Thymus (tissue), 11 donors: Measurements from ENCODE around the gene LYSET. TPM values are rescaled to one million over a fixed set of nuclear protein-coding genes. Genes with fewer than 3 reads are reported as not detected.
"Not testable (repeated sequence)": the region's sequence is repeated elsewhere in the genome, so short reads cannot be mapped to it uniquely, and the experiment has no call there.

ENCODE experiments used
- DNase-seq, 9 donors: peaks; one replicate each; pipeline ENCODE4 v3.0.0-alpha.2; 2013; ENCODE audit warnings: low spot score in 9 of 9, low read depth in 6 of 9, missing footprints in 1 of 9
- H3K27ac ChIP-seq, 2 donors: one replicate each; pipeline ENCODE4 v1.5.1; 2013; ENCODE audit warnings: control low read depth in 1 of 2, low read depth in 1 of 2, low read length in 1 of 2, mild to moderate bottlenecking in 1 of 2, moderate library complexity in 1 of 2
- H3K27me3 ChIP-seq, 2 donors: one replicate each; pipeline ENCODE4 v1.5.1; 2013; ENCODE audit warnings: low read length in 1 of 2; ENCODE audit not compliant: control insufficient read depth in 2 of 2, insufficient read depth in 1 of 2
- H3K36me3 ChIP-seq, 2 donors: one replicate each; pipeline ENCODE4 v1.5.1; 2013; ENCODE audit warnings: low read length in 1 of 2, mild to moderate bottlenecking in 1 of 2, moderate library complexity in 1 of 2; ENCODE audit not compliant: control insufficient read depth in 2 of 2, insufficient read depth in 2 of 2
- H3K4me1 ChIP-seq, 2 donors: one replicate each; pipeline ENCODE4 v1.5.1; 2013; ENCODE audit warnings: low read length in 2 of 2; ENCODE audit not compliant: control insufficient read depth in 2 of 2, insufficient read depth in 2 of 2
- H3K4me3 ChIP-seq, 2 donors: one replicate each; pipeline ENCODE4 v1.5.1; 2013; ENCODE audit warnings: low read length in 2 of 2, control low read depth in 1 of 2, mild to moderate bottlenecking in 1 of 2
- H3K9me3 ChIP-seq, 2 donors: one replicate each; pipeline ENCODE4 v1.5.1; 2013; ENCODE audit warnings: low read length in 1 of 2, mild to moderate bottlenecking in 1 of 2; ENCODE audit not compliant: control insufficient read depth in 2 of 2, insufficient read depth in 1 of 2
- WGBS: extraction: QIAGEN DNeasy Blood & Tissue Kit; methylation state at CpG from one replicate; pipeline ENCODE4 v1.1.7; 2013; 5-methylcytosine and 5-hydroxymethylcytosine counted together
- polyA plus RNA-seq: library from polyadenylated mRNA; stranded (reverse); fragments of 200-250 nt; gene quantifications from one replicate; pipeline ENCODE4 v1.2.3, GENCODE V29; 2013
- total RNA-seq: library from RNA; stranded (reverse); fragments of 120-200 nt; gene quantifications from one replicate; pipeline ENCODE4 v1.2.4, GENCODE V29; 2013
- donor health status: healthy.

The LYSET gene
- total and polyA plus RNA-seq, 2 donors: 18.9 to 38.8 TPM

DNA sequence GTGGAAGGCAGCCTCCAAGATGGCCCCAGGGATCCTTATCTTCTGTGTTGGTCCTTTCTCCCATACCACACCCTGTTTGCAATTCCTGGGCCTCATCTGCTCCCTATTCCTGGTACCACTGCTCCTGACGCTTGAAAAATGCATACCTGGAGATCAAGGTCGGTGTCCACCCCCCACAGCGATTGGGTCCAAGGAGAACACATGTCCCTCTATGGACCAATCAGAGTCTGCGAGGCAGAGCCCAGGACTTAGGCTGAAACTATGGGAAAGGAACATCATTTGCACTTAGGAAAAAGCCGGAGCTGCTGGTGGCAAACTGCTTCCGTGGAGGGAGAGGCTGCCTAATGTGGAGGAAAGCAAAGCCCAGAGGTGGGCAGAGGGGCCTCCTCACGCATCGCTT, 36.1 kb upstream of the LYSET start:
- H3K27me3 ChIP-seq: no peaks in the 10 kb centered on the region
- 98% methylated on average over 8 of the region's 8 CpGs for WGBS
- no peaks in the 10 kb centered on the region for H3K36me3 ChIP-seq
- no peaks in the 10 kb centered on the region for H3K4me1 ChIP-seq
- H3K4me3 ChIP-seq: no peak overlapping the region
- H3K9me3 ChIP-seq: no peaks in the 10 kb centered on the region
- no peak for DNase-seq
- no peak overlapping the region for H3K27ac ChIP-seq

DNA sequence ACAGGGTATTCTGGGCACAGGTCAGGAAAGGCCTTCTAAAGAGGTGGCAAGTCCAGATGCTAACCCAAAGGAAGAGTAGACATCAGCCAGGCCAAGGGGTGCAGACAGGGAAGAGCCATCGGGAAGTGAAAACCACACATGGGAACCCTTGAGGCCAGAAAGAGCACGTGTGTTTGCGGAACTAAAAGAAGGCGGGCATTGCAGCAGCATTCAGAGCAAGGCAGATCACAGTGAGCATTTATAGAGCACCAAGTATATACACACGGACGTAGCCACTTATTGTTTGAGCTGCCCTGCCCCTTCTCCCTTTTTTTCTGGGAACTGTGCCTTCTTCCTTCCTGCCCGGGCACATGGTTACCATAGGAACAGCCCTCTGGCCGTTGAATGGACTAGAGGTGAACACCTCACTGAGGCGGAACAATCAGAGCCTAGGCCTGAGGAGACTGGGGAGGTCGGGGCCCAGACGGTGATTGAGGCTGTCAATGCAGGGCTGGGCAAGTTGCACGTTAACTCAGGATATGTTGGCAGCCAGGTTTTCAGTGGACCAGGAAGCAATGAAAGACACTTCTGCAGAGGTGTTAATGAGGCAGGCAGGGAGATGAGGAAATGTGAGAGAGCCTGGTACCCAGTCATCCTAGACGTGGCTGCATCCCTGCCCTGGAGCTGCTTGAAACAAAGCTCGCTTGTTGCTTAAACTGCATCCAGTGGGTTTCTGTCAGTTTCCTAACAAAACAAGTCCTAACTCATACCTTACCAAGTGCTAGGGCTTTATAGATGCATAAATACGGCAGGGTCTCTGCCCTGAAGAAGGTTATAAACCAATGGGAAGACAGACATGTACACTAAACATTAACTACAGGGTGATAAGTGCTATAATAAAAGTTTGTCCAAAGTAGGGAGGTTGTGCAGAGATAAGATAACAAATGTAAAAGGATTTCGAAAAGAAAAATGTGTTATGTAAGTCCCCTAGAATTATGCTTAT, 34.6 kb upstream of the LYSET start:
- DNase-seq: no peak
- Histone ChIP-seq H3K27ac (no peak overlapping the region), H3K9me3 (no peaks in the 10 kb centered on the region), H3K27me3 (no peaks in the 10 kb centered on the region), H3K36me3 (no peaks in the 10 kb centered on the region), H3K4me1 (no peaks in the 10 kb centered on the region), H3K4me3 (no peak overlapping the region)
- 68% methylated on average over 16 of the region's 16 CpGs for WGBS

DNA sequence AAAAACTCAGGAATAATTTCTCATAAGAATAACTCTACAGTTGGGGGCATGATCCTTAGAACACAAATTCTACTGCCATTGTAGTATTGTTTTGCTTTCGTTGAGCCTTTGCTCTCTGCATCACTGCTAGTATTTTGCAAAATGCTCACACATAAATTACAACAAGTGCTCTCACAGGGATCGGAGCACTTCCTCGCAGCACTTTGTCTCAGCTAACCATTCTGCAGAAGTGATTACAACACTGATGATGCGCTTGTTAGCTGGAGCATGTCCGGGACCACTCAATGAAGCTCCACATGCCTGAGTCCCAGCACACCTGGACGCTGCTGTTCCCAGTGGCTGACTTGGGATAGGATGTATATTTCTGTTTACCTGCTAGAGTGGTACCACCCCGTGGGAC, 32.0 kb upstream of the LYSET start:
- Histone ChIP-seq H3K4me3 (no peak overlapping the region), H3K4me1 (no peaks in the 10 kb centered on the region), H3K27me3 (no peaks in the 10 kb centered on the region), H3K36me3 (no peaks in the 10 kb centered on the region), H3K27ac (no peak overlapping the region), H3K9me3 (no peaks in the 10 kb centered on the region)
- DNase-seq: no peak
- 89% methylated on average over 7 of the region's 7 CpGs for WGBS

DNA sequence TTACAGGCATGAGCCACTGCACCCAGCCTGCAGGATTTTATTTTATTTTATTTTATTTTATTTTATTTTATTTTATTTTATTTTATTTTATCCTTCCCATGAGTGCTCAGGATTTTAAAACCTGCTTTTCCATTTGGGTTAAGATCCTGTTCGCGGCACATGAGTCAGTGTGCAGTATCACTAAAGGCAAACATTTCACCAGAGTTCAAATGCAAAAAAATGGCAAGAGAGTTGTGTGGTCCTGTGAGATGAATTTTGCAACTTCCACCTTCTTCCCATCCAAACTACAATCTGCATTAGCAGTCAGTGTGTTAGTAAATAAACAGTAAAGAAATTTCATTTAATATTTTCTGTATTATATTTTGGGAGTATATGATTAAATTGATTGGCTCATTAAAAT, 29.4 kb upstream of the LYSET start:
- Histone ChIP-seq H3K27me3 (no peaks in the 10 kb centered on the region), H3K36me3 (no peaks in the 10 kb centered on the region), H3K9me3 (no peaks in the 10 kb centered on the region), H3K4me3 (no peak overlapping the region), H3K4me1 (no peaks in the 10 kb centered on the region), H3K27ac (no peak overlapping the region)
- 95% methylated on average over 2 of the region's 2 CpGs for WGBS
- DNase-seq: no peak

DNA sequence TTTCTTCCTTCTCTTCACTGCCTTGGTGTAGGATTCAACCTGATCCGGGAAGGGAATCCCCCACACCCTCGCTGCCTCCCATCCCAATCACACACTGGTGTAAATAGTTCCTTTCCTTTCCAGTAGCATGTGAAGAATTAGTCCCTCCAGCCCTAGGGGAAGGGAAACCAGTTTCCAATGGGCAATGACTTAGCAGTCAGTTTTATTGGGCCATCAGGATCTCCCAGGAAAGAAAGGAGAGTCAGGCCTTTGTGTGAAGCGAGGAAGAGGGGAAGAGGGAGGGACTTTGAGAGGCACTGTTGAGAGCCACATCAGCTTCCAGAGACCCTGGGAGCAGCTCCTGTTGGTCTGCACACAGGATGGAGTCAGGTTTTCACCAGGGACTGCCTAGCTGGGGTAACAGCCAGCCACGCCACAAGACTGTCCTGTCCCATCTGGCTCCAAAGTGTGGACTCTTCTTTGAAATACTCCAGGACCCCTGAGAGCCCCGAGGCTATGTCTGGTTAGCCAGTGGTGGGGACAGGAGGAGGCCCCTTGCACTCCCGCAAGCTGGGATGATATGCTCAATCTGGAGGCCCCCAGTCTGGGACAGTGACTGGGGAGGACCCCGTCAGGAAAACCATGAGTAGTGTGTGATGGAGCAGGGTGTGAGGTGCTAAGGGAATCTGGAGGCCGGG, 28.3 kb upstream of the LYSET start:
- no peak for DNase-seq
- Histone ChIP-seq H3K36me3 (no peaks in the 10 kb centered on the region), H3K27ac (no peak overlapping the region), H3K4me3 (no peak overlapping the region), H3K4me1 (no peaks in the 10 kb centered on the region), H3K9me3 (no peaks in the 10 kb centered on the region), H3K27me3 (no peaks in the 10 kb centered on the region)
- WGBS: 92% methylated on average over 8 of the region's 8 CpGs

DNA sequence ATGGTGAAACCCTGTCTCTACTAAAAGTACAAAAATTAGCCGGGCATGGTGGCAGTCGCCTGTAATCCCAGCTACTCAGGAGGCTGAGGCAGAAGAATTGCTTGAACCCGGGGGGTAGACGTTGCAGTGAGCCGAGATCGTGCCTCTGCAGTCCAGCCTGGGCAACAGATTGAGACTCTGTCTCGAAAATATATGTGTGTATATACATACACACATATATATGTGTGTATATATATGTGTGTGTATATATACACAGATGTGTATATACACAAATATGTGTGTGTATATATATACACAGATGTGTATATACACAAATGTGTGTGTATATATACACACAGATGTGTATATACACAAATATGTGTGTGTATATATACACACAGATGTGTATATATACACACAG, 26.8 kb upstream of the LYSET start:
- H3K27me3 ChIP-seq, H3K9me3 ChIP-seq, DNase-seq, H3K4me3 ChIP-seq, H3K4me1 ChIP-seq, H3K36me3 ChIP-seq, H3K27ac ChIP-seq: not testable (repeated sequence)
- 97% methylated on average over 7 of the region's 7 CpGs for WGBS

DNA sequence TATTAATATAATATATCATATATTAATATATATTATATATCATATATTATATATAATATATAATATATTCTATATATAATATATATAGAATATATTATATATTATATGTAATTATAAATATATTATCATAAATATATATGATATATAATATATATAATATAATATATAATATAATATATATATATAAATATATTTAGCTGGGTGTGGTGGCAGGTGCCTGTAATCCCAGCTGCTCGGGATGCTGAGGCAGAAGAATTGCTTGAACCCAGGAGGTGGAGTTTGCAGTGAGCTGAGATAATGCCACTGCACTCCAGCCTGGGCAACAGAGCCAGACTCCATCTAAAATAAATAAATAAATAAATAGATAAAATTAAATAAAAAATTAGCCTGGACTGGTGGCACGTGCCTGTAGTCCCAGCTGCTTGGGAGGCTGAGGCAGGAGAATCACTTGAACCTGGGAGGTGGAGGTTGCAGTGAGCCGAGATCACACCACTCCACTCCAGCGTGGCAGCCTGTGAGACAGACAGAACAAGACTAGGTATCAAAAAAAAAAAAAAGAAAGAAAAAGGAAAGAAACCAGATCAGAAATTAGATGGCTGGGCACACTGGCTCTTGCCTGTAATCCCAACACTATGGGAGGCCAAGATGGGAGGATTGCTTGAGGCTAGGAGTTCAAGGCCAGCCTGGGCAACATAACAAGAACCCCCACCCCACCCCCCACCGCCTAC, 25.3 kb upstream of the LYSET start:
- not testable (repeated sequence) for H3K4me1 ChIP-seq, H3K27me3 ChIP-seq, H3K36me3 ChIP-seq, DNase-seq, H3K4me3 ChIP-seq, H3K9me3 ChIP-seq, H3K27ac ChIP-seq
- WGBS: 81% methylated on average over 5 of the region's 5 CpGs

DNA sequence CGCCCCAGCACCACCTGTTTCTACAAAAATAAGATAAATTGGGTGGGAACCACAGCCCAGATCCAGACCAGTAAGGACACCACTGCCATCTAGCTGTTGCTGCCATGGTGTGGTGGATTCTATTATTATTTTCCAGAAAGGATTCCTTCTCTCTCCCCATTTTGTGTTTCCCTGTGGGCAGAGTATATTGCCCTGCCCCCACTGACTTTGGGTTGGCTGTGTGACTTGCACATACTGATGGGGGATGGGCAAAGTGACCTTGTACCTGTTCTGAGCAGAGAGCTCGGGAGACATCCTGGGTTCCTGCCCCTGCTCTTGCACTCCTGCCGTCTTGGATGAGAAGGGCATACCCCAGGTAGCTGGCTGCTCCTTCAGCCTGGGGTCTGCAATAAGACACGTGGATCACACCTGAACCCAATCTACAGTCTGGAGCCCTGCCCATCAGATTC, 24.7 kb upstream of the LYSET start:
- WGBS: 70% methylated on average over 4 of the region's 4 CpGs
- Histone ChIP-seq H3K27ac (no peak overlapping the region), H3K4me3 (no peak overlapping the region), H3K27me3 (no peaks in the 10 kb centered on the region), H3K36me3 (no peaks in the 10 kb centered on the region), H3K4me1 (no peaks in the 10 kb centered on the region), H3K9me3 (no peaks in the 10 kb centered on the region)
- DNase-seq: no peak
